ENCODE results near the gene SMIM5.
"Not testable (repeated sequence)": the region's sequence is repeated elsewhere in the genome, so short reads cannot be mapped to it uniquely, and the experiment has no call there.

The SMIM5 gene

GRCh38 chr17:75635610-75636202 is 2.5 kb downstream of the SMIM5 start:
- no peak for TF ChIP-seq POLR2A (IDR thresholded peaks at IDR 0.05; ENCODE audit: low read depth, low read length)
- FAIRE-seq: no peak

GRCh38 chr17:75636381-75637142 is 3.3 kb downstream of the SMIM5 start:
- DNase-seq (ENCODE audit: insufficient read length, low spot score): no peak
- FAIRE-seq: no peak
- TF ChIP-seq POLR2A (IDR thresholded peaks at IDR 0.05; ENCODE audit: low read depth, low read length): no peak

More at GRCh38 chr17:75635610-75636202, 2.5 kb downstream of the SMIM5 start:
- no peak for DNase-seq (ENCODE audit: insufficient read length, low spot score)

GRCh38 chr17:75637143-75637538 is 3.9 kb downstream of the SMIM5 start:
- DNase-seq (ENCODE audit: insufficient read length, low spot score) (no peak), FAIRE-seq (no peak)
- TF ChIP-seq POLR2A (IDR thresholded peaks at IDR 0.05; ENCODE audit: low read depth, low read length): no peak

- no peak for DNase-seq (ENCODE audit: insufficient read length, low spot score)
- no peak for TF ChIP-seq POLR2A (IDR thresholded peaks at IDR 0.05; ENCODE audit: low read depth, low read length)
- FAIRE-seq: no peak
These were observed 4.3 kb downstream of the SMIM5 start for GRCh38 chr17:75637551-75637950.

GRCh38 chr17:75638039-75638438 is 4.8 kb downstream of the SMIM5 start:
- FAIRE-seq; DNase-seq (ENCODE audit: insufficient read length, low spot score): not testable (repeated sequence)

- FAIRE-seq (no peak), DNase-seq (ENCODE audit: insufficient read length, low spot score) (no peak)
- TF ChIP-seq POLR2A (IDR thresholded peaks at IDR 0.05; ENCODE audit: low read depth, low read length): no peak
These were observed 5.7 kb downstream of the SMIM5 start for GRCh38 chr17:75638893-75639292.

GRCh38 chr17:75639327-75639726 is 6.1 kb downstream of the SMIM5 start:
- DNase-seq (ENCODE audit: insufficient read length, low spot score): no peak
- no peak for TF ChIP-seq POLR2A (IDR thresholded peaks at IDR 0.05; ENCODE audit: low read depth, low read length)
- no peak for FAIRE-seq

GRCh38 chr17:75639771-75640555 is 6.7 kb downstream of the SMIM5 start:
- no peak for FAIRE-seq
- TF ChIP-seq POLR2A (IDR thresholded peaks at IDR 0.05; ENCODE audit: low read depth, low read length): no peak
- no peak for DNase-seq (ENCODE audit: insufficient read length, low spot score)

- FAIRE-seq (no peak), DNase-seq (ENCODE audit: insufficient read length, low spot score) (no peak)
- TF ChIP-seq POLR2A (IDR thresholded peaks at IDR 0.05; ENCODE audit: low read depth, low read length): no peak
These were observed 7.4 kb downstream of the SMIM5 start for GRCh38 chr17:75640556-75641119.

GRCh38 chr17:75641343-75641742 is 8.1 kb downstream of the SMIM5 start:
- FAIRE-seq (no peak), DNase-seq (ENCODE audit: insufficient read length, low spot score) (no peak)
- TF ChIP-seq POLR2A (IDR thresholded peaks at IDR 0.05; ENCODE audit: low read depth, low read length): no peak

GRCh38 chr17:75642182-75642783 is 9.0 kb downstream of the SMIM5 start:
- DNase-seq (ENCODE audit: insufficient read length, low spot score): no peak
- no peak for TF ChIP-seq POLR2A (IDR thresholded peaks at IDR 0.05; ENCODE audit: low read depth, low read length)
- no peak for FAIRE-seq

GRCh38 chr17:75642784-75643642 is 9.8 kb downstream of the SMIM5 start:
- FAIRE-seq (no peak), DNase-seq (ENCODE audit: insufficient read length, low spot score) (no peak)

GRCh38 chr17:75643643-75644017 is 10.4 kb downstream of the SMIM5 start:
- DNase-seq (ENCODE audit: insufficient read length, low spot score): no peak
- FAIRE-seq: no peak
- no peak for TF ChIP-seq POLR2A (IDR thresholded peaks at IDR 0.05; ENCODE audit: low read depth, low read length)

More at GRCh38 chr17:75642784-75643642, 9.8 kb downstream of the SMIM5 start:
- no peak for TF ChIP-seq POLR2A (IDR thresholded peaks at IDR 0.05; ENCODE audit: low read depth, low read length)

Data from H54 (cell line).